Neural cell (in vitro differentiated cells): ENCODE results near the gene COL16A1. TPM values are rescaled to one million over a fixed set of nuclear protein-coding genes. Genes with fewer than 3 reads are reported as not detected.
A peak's percentile ranks its signal among the peaks of the same experiment; 100 is the strongest.

Experiments used
- H2AFZ ChIP-seq: fragments of 200-600, 300-800 bp; sonication (generic), shearing (Covaris generic); 2 replicates; pipeline ENCODE4 v1.6.0; 2014; ENCODE audit warnings: low read depth, mild to moderate bottlenecking, antibody characterized with exemption, low read length, moderate library complexity
- H3F3A ChIP-seq: fragments of 200-600 bp; shearing (Covaris generic); 2 replicates; pipeline ENCODE4 v1.6.1; 2016; ENCODE audit warnings: mild to moderate bottlenecking, moderate library complexity, mixed read lengths, antibody characterized with exemption, low read length; ENCODE audit not compliant: insufficient read depth, poor library complexity, severe bottlenecking
- H3K27ac ChIP-seq: fragments of 200-600, 300-800 bp; sonication (generic), shearing (Covaris generic); 2 replicates; pipeline ENCODE4 v1.5.1; 2014; ENCODE audit warnings: mild to moderate bottlenecking, low read length, moderate library complexity
- H3K27me3 ChIP-seq: fragments of 300-800, 200-600 bp; sonication (generic), shearing (Covaris generic); 2 replicates; pipeline ENCODE4 v1.6.0; 2014; ENCODE audit warnings: mild to moderate bottlenecking, low read depth, low read length, moderate library complexity; ENCODE audit not compliant: insufficient read depth
- H3K36me3 ChIP-seq: fragments of 300-800, 200-600 bp; sonication (generic), shearing (Covaris generic); 2 replicates; pipeline ENCODE4 v1.5.1; 2014; ENCODE audit warnings: mild to moderate bottlenecking, antibody characterized with exemption, low read length, moderate library complexity; ENCODE audit not compliant: insufficient read depth
- H3K4me2 ChIP-seq: fragments of 300-800, 200-600 bp; sonication (generic), shearing (Covaris generic); 2 replicates; pipeline ENCODE4 v1.6.0; 2014; ENCODE audit warnings: mild to moderate bottlenecking, low read length
- H3K4me3 ChIP-seq: fragments of 300-800, 200-600 bp; sonication (generic), shearing (Covaris generic); 2 replicates; pipeline ENCODE4 v1.5.1; 2014; ENCODE audit warnings: mild to moderate bottlenecking, low read length, moderate library complexity
- H3K79me2 ChIP-seq: fragments of 200-600 bp; shearing (Covaris generic); replicated peaks from 2 replicates; pipeline ENCODE4 v1.6.0; 2014; ENCODE audit warnings: mild to moderate bottlenecking, low read length, moderate library complexity; ENCODE audit not compliant: insufficient read depth
- H3K9ac ChIP-seq: fragments of 300-800, 200-600 bp; sonication (generic), shearing (Covaris generic); 2 replicates; pipeline ENCODE4 v1.6.1; 2016; ENCODE audit warnings: mild to moderate bottlenecking, low read length, mixed read lengths
- H3K9me2 ChIP-seq: fragments of 200-600 bp; shearing (Covaris generic); 2 replicates; pipeline ENCODE4 v1.6.1; 2016; ENCODE audit warnings: mild to moderate bottlenecking, low read length, mixed read lengths; ENCODE audit not compliant: insufficient read depth
- H3K9me3 ChIP-seq: fragments of 200-600, 300-800 bp; sonication (generic), shearing (Covaris generic); 2 replicates; pipeline ENCODE4 v1.6.1; 2016; ENCODE audit warnings: mild to moderate bottlenecking, mixed run types, low read length, moderate library complexity, mixed read lengths
- H4K20me1 ChIP-seq: fragments of 200-600 bp; shearing (Covaris generic); 2 replicates; pipeline ENCODE4 v1.6.1; 2016; ENCODE audit warnings: mild to moderate bottlenecking, mixed run types; ENCODE audit not compliant: insufficient read depth
- CTCF ChIP-seq: fragments of 450-650 bp; IDR thresholded peaks from 2 replicates; pipeline ENCODE4 v1.5.1; 2014; ENCODE audit warnings: antibody characterized with exemption, mild to moderate bottlenecking, moderate library complexity; ENCODE audit not compliant: poor library complexity, severe bottlenecking
- EP300 ChIP-seq: fragments of 450-650 bp; conservative IDR thresholded peaks from 2 replicates; pipeline ENCODE4 v1.6.1; 2014; ENCODE audit warnings: antibody characterized with exemption, mild to moderate bottlenecking, moderate library complexity; ENCODE audit not compliant: poor library complexity, severe bottlenecking
- POLR2AphosphoS5 ChIP-seq: IDR thresholded peaks from 2 replicates; pipeline ENCODE4 v1.6.1; 2012
- RAD21 ChIP-seq: fragments of 450-650 bp; conservative IDR thresholded peaks from 2 replicates; pipeline ENCODE4 v1.6.1; 2014; ENCODE audit warnings: antibody characterized with exemption, mild to moderate bottlenecking, moderate library complexity
- REST ChIP-seq: IDR thresholded peaks from 2 replicates; pipeline ENCODE4 v1.6.1; 2012; ENCODE audit warnings: borderline replicate concordance
- SMC3 ChIP-seq: fragments of 450-650 bp; conservative IDR thresholded peaks from 2 replicates; pipeline ENCODE4 v1.6.1; 2014; ENCODE audit warnings: antibody characterized with exemption, mild to moderate bottlenecking, moderate library complexity; ENCODE audit not compliant: poor library complexity
- TAF1 ChIP-seq: IDR thresholded peaks from 2 replicates; pipeline ENCODE4 v1.6.1; 2012; ENCODE audit warnings: low read depth
- polyA plus RNA-seq: library from polyadenylated mRNA; depleted of rRNA; stranded (reverse); fragments of >200 nt; gene quantifications from 2 replicates; pipeline ENCODE4 v1.2.3, GENCODE V29; 2014

The COL16A1 gene
- polyA plus RNA-seq, 1 donor from 2014 or later, result 3.4 TPM

- Histone ChIP-seq H3K27ac (no peak overlapping the region), H3K9ac (peak overlapping the region; percentile 66)
These were observed 85.7 kb downstream of the COL16A1 start for GRCh38 chr1:31617916-31618746.

More at GRCh38 chr1:31617916-31618746, 85.7 kb downstream of the COL16A1 start:
- Histone ChIP-seq H4K20me1 (no peaks in the 10 kb centered on the region), H3K79me2 (no peaks in the 10 kb centered on the region), H3K27me3 (peaks cover 18% of the 10 kb centered on the region), H3K9me3 (no peaks in the 10 kb centered on the region), H2AFZ (peak overlapping the region; percentile 40), H3K4me2 (peak overlapping the region; percentile 62), H3K4me3 (peak overlapping the region; percentile 80), H3K9me2 (no peaks in the 10 kb centered on the region), H3K36me3 (no peaks in the 10 kb centered on the region), H3F3A (no peaks in the 10 kb centered on the region)
- peak; percentile 56 for TF ChIP-seq RAD21
- peak; percentile 69 for TF ChIP-seq SMC3
- TF ChIP-seq CTCF, result peak; percentile 82
- TF ChIP-seq TAF1, result no peak
- TF ChIP-seq EP300, result no peak
- TF ChIP-seq REST, result no peak
- no peak for TF ChIP-seq POLR2AphosphoS5
